Fibroblast of skin of back (primary cell): ENCODE measurements around the gene UNCX.
"Not testable (repeated sequence)": the region's sequence is repeated elsewhere in the genome, so short reads cannot be mapped to it uniquely, and the experiment has no call there.

Source experiments
- DNase-seq: peaks from one replicate; pipeline ENCODE4 v3.0.0-alpha.2; 2013

Gene UNCX

DNA sequence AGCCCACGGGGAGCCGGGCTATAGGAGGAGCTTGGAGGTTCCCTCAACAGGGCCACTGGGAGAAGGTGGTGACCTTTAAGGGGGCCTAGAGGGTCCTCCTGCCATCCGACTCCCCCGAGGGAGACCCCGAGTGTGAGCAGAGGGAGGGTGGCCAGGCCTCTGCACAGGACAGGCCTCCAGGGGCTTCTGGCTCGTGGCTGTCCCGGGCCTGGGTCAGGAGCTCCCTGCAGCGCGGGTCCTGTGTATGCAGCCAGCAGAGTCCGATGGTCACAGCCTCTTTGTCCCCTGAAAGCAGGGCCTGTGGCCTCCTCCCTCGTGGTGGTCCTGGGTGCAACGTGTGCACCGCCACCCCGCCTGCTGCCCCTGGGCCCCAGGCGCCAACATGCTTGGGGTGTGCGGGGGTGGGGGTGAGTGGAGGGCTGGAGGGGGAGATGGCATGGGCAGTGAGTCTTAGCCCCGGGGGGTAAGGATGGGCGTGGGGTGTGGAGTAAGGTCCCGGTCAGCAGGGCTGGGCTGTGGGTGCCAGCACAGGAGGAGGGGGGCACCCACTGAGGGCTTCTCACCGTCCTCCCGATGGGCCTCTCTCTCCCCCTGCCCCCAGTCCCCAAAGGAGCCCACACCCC lies 27.1 kb downstream of the UNCX start:
- DNase-seq: no peak

DNA sequence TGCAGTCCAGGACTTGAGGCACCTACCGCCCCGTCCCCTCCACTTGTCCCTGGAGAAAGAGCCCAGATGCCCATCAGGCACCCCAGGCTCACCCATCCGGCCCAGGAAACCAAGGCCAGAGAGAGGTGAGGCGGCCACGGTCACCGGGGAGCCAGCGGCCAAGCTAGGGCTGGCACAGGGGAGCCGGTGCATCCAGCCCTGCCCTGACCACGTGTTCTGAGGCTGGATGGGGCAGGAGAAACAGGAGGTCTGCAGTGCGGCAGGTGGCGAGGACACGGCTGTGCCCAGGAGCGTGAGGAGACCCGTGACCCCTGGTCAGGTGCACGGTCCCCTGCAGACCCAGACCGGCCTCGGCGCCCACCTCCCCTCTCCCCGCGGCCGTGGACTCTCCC lies 27.6 kb downstream of the UNCX start:
- DNase-seq: no peak

DNA sequence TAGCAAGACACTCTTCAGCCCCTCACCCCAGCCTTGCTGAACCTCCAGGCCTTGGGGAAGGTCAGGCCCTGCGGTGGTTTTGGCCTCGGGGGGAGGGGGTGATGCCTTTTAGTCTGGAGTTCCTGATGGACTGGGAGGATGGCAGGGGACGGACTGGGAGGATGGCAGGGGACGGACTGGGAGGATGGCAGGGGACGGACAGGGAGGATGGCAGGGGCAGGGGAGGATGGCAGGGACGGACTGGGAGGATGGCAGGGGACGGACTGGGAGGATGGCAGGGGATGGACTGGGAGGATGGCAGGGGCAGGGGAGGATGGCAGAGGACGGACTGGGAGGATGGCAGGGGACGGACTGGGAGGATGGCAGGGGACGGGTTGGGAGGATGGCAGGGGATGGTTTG lies 28.4 kb downstream of the UNCX start:
- not testable (repeated sequence) for DNase-seq

DNA sequence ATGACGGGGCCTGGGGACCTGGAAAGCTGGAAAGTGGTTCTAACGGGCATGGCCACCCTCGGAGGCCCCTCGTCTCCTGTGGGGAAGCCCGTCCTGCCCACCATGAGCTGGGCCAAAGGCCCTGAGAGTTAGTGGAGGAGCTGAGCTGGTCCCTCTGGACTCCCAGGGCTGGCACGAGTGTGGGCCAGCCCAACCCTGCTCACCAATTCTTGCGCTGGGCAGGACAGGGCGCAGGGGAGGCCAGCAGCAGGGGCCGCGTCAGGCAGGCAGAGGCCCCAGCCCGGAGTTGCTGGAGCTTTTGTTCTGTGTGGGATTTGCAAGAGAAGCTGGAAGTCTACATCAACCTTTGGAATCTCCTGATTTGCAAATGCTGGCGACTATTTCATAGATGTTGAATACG lies 29.8 kb downstream of the UNCX start:
- no peak for DNase-seq

DNA sequence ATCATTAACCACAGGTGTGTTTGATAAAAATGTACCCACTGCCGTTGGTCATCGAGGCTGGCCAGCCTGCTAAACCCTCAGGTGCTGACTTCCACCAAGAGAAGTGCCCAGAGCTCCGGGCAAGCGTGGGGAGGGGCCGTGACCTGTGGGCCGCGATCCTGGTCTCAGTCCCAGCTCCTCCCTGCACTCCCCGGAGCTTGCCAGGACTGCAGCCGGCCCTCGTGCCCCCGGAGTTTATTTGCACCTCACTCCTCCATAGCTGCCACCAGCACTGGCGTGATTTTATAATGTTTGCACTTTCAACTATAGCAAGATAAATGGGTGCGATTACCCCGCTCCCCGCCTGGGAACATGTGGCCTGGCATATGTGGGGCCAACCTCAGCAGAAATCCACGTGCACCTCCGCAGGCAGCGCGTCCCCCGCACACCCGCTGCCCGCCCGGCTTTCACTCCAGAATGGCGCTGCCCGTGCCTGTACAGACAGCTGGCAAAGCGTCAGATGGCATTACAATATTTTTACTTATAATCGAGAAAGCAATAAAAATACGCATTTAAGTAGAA lies 30.8 kb downstream of the UNCX start:
- no peak for DNase-seq

DNA sequence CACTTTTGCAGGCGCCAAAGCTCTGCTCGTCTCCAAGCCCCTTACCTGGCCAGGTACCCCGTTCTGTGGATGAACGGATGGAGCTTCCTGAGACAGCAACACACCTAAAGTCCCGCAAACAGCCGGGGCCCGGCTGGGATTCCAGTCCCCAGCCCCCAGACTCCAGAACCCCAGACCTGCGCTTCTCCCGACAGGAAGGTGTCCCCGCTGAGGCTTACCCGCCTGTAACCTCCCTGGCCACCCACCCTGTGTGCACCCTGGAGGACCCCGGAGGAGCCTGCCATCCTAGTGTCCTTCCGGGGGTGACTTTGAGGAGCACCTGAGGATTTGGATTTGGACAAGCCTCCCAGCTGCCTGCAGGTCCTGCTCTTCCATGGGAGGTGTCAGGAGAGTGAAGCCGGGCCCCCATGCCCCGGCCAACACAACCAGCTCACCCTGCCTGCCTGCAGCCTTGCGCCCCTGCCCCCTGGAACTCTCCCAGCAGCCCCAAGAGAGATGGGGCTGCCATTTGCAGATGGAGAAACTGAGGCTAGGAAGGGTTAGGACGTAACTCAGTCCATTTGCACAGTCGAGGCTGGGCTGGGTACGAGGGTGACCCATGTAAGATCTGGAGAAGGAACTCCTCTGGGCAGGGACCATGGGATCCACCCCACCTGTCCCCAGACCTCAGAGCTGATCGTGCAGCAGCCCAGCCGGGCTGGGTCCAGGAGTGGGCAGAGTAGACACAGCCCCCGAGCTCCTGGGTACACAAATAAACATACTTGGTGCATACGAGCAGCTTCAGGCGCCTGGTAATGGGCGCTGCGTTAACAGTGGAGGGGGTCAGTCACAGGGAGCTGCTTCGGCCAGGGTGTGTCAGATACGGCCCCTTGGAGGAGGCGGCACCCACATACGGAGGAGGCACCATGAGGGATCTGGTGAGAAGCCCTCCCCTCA lies 31.9 kb downstream of the UNCX start:
- no peak for DNase-seq

DNA sequence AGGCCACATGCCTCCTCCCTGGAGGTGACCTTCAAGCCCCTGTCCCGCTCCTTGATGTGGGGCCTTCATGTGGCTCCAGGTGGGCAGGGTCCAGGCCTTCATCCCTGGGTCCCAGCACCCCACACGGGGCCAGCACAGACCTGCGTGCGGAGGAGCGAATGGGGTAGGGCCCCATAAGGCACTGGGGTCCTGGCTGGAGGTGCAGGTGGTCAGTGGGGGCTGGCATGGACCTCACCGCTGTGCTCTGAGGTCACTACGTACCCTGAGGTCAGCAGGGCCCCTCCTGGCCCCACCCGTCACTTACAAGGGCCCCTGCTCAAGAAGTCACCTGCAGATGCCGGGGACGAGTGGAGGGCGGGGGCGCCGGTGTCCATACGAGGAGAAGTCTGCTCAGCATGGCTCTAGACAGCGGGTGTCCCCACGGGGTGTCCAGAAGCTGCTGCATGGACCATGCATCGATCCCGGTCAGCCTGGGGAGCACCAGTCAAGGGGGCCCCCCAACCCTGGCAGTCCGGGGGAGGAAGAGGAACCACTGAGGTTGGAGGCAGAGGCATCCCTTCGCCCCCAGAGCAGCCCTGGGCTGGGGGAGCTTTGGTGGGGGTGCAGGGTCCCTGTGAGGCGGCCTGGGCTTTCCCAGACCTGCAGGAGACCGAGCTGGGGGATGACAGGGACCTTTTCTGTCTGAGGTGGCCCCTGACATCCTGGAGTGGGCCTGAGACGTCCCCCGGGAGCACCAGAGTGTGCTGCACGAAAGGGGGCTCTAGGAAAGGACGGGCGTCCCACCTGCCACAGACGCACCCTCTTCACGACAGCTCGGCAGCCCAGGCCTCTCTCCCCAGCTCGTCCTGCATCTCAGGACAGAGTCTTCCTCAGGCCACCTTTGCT lies 34.6 kb downstream of the UNCX start:
- no peak for DNase-seq

DNA sequence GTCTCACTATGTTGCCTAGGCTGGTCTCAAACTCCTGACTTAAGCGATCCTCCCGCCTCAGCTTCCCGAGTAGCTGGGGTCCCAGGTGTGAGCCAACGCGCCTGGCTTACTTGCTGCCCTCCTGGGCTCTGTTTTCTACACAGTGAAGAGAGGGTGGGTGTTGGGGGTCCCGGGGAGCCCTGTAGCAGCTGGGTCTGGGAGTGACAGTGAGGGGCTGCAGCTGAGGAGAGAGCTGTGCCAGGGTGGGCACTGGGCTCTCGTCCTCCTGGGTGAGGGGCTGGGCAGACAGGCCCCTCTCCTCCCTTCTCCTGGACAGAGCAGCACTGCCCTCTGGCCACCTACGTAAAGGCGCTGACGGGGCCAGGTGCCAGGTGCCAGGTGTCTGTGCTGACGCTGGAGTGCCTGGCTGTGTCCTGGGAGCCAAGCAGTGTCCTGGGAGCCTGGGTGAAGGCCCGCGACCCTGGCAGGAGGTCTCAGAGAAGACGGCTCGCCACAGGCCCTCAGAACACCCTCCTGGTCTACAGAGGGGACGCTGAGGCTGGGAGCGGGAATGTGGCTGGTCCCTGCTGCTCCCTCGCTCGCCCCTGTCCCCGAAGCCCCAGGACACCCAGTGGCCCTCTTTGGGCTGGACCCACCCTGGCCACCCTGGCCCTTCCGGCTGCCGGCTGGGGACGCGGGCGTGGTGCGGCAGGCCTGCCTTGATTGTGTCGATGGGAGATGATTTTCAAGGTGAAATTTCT lies 35.6 kb downstream of the UNCX start:
- no peak for DNase-seq

DNA sequence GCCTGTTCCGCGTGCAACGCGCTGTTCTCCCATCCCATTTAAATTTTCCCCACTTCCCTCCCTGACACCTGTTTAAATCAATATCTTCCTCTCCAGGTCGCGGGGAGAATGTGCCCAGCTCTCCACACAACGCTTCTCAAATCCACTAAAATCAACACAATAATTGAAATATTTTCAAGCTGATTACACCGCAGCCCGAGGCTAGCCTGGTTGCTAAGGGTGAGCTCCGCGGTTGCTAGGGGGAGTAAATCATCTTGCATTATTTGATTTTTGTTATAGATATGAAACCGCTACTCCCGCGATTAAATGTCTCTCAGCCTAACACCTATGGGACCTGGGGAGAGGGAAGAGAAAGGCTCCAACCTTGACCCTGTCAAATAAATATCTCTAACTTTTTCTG lies 36.2 kb downstream of the UNCX start:
- DNase-seq: no peak

DNA sequence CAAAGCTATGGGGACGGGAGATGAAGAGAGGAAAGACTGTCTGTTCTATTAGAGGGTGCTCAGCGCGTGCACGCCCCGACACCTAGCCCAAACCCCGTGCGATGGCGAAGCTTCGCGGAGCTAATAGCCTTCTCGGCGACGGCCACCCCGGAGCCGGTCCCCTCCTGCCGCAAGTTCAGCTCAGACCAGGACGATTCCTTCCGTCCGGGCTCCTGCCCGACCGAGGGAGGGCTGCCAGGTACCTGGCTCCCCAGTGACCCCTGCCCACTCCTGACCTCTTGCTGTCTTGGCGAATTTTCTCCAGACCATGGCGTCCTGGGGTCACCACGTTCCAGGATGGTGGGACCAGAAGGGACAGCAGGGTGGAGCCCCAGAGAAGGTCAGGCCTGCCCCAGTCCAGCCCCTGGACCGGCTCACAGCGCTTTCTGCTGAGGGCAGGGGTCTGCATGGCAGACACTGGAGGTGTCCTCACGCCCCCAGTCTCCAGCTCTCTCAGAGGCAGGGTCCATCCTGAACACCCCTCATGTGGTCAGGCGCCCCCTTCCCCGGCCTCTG lies 36.7 kb downstream of the UNCX start:
- no peak for DNase-seq

DNA sequence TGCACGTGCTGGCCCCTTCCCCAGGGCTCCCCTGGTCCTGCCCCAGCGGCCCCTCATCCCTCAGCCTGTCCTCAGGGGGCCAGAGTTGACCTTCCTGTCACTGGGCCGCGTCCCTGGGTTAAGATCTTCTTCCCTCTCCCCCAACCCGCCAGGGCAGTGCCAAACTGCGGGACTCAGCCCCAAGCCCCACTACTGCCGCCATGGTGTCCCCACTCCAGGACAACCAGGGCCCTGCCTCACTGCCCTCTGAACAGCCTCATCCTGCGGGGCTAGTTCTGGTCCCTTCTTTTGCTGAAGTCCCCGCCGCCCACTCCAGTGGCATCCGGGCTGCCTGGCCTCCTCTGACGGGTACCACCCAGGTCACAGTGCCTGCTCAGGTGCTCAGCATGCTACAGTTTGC lies 37.5 kb downstream of the UNCX start:
- DNase-seq: no peak

DNA sequence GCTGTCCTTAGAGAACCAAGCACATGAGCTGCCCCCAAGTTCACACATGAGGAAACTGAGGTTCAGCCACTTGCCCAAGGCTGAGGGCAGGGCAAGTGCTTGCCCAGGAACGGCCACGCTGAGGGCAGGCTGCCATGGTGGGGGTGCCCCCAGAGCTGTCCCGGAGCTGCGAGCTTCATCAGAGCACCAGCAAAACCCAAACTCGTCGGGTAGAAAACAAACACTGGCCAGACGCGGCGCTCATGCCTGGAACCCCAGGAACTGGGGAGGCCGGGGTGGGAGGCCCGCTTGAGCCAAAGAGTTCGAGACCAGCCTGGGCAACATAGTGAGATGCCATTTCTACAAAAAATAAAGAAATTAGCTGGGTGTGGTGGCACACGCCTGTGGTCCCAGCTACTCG lies 38.4 kb downstream of the UNCX start:
- DNase-seq: no peak

DNA sequence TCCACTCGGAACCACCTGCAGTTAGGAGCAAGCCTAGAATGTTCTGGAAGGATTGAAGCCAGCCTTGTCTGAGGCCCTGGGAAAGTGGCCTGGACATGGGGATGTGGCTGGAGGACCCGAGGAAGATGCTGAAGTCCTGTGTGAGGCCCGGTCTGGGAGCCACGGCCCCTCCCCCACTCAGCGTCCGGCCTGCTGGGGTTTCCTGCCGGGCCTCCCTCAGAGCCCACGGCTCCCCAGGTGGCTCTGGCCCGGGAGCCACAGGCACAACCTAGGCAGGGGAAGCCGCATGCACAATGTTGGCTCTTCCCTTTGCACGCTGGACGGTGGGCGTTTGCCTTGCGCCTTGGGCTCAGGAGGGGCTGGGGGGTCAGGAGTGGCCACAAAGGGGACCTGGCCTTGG lies 39.0 kb downstream of the UNCX start:
- no peak for DNase-seq

DNA sequence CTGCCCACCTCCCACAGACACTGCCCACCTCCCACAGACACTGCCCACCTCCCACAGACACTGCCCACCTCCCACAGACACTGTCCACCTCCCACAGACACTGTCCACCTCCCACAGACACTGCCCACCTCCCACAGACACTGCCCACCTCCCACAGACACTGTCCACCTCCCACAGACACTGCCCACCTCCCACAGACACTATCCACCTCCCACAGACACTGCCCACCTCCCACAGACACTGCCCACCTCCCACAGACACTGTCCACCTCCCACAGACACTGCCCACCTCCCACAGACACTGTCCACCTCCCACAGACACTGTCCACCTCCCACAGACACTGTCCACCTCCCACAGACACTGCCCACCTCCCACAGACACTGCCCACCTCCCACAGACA lies 39.5 kb downstream of the UNCX start:
- not testable (repeated sequence) for DNase-seq

DNA sequence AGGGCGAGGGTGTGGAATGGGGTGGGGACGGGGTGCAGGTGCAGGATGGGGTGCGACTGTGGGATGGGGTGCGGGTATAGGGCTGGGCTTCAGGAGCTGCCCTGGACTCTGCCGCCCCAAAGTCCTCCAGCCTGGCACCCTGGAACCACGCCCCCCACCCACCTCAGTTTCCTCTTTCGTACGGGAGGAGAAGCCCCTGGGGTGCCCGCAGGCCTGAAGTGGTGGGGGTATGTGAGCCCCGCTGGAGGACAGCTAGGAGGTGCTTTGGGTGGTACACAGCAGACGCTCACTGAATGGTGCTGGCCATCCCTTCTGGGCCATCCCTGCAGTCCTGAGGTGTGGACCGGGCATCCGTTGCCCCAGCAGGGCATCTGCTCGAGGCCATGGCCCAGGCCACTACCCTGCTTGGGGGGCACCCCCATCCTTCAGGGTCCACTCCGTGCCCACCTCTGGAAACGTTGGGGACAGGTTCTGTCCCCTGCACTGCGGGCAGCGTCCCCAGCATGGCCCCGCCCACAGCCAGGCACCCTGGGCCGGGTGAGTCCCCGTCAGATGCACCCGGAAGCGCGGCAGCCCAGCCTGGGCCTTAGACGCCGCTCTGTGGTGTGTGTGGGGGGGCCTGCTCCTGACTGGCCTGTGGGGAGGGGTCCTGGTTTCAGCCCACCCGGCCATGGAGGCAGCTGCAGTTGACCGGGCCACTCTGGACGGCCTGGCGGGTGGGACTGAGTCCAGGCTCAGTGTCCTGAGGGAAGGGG lies 41.6 kb downstream of the UNCX start:
- no peak for DNase-seq

DNA sequence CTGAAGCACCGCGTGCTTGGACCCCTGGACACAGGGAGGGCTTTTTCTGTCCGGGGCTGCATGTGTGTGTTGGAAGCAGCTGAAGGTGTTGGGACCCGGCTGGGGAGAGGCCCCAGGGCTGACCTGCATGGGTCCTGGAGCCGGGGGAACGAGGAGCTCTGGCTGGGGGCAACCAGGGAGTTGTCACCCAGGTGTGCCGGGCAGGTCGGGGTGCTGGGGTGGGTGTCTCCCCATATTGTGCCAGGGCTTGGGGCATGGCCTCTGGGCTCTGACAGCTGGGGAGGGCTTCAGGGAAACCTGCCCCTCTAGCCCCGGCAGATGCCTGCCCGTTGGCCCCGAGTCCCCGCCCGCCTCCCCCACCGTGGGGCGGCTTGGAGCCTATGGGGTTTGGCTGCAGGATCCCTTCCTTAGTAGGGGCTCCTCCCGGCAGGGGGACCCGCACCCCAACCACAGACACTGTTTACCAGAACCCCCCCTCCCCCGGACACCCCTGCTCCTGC lies 42.3 kb downstream of the UNCX start:
- no peak for DNase-seq

DNA sequence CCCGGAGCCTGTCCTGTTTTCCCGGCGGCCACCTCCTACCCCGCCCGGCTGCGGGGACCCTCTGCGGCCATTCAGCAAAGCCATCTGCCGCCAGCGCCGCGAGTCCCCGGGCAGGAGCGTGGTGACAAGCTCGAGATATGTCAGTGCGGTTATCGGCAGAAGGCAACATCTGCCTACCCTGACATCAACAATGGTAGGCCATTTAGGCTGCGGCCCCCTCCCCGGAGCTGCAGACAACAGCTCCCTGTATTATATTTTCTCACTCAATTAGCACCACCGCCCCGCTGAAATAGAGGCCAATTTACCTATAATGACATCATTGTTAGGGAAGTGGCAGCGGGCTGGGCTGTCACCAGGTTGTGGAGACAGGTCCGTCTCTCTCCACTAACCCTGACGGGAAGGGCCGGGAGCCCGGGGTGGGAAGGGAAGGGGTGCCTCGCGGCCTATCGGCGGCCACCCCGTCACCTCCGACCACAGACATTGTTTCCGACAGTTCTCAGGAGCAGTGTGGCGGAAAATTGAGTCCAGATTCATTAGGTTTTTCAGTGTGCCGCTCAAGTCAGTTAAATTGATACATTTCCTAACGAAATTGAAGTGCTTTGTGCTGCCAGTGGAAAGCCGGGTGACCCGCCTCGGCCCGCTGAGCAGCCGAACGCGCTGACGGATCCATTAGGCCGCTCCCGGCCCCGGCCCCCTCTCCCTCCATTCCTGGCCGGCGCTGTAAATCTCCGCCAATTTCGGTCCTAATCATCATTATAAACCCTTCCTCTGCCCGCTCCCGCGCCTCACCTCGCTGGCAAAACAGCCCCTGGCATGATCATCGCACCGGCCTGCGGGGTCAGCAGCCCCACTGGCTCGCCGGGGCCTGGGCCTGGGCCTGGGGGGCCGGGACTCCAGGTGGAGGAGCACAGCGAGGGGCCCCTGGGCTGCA lies 43.0 kb downstream of the UNCX start:
- no peak for DNase-seq

DNA sequence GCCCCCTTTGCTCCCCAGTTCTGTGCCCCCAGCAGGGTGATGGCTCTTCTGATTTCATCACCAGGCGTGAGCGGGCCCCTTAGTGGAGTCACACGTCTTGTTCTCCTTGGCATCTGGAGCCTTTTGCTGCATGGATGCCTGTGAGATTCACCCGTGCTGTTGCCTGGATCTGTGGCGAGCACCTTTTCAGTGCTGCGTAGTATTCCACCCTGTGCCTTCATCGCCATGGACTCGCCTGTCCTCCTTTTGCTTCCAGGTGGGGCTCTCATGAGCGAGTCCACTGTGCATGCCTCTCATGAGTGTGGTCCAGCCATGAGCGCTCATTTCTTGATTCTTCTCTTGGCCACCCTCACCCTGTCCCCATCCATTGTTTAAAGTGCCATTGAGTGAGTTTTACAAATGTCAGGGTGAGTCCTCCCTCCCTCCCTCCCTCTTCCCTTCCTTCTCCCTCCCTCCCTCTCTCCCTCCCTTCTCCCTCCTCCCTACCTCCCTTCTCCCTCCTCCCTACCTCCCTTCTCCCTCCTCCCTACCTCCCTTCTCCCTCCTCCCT lies 44.0 kb downstream of the UNCX start:
- DNase-seq: no peak

DNA sequence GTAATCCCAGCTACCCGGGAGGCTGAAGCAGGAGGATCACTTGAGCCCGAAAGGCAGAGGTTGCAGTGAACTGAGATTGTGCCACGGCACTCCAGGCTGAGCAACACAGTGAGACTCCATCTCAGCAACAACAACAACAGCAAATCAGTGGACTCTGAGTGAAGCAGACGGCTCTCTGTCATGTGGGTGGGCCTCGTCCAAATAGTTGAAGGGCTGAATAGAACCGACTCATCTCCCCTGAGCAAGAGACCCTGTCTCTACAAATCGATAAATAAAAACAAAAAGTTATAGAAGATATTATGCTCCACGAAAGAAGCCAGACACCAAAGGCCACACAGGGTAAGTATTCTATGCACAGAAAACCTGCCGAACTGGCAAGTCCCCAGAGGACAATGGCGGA lies 45.9 kb downstream of the UNCX start:
- DNase-seq: no peak
